Measurements from ENCODE around the gene ZNF853.
"Not testable (repeated sequence)": the region's sequence is repeated elsewhere in the genome, so short reads cannot be mapped to it uniquely, and the experiment has no call there.

The ZNF853 gene

DNA sequence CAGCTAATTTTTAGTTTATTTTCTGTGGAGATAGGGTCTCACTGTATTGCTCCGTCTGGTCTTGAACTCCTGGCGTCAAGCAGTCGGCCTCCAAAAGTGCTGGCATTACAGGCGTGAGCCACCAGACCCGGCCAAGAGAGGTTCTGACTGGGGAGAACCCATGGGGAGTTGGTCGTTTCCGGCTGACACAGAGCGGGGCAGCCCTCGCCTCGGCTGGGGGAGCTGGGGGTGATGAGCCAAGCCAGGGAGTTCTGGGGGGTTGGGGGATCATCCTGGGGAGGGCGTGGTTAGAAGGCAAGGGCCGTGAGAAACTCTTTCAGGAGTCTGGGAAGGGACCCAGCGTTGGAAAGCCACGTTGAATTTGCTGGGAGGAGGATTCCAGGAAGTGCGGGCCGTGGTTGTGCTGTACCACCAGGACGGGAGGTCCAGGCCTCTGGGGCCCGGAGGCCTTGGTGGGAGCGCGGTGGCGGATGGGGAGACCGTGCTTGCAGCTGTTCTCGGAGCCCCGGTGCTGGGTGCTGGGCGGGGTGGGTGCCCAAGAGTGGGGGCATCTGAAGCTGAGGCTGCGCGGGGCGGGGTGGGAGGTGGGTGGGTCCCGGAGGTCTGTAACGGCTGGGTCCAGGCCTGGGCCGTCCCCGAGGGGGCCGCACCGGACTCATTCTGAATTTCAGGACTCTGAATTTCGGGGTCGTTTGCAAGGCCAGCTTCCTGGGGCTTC, 8.4 kb upstream of the ZNF853 start:
- DNase-seq (ENCODE audit: low read depth in 2 of 2) = no peak

DNA sequence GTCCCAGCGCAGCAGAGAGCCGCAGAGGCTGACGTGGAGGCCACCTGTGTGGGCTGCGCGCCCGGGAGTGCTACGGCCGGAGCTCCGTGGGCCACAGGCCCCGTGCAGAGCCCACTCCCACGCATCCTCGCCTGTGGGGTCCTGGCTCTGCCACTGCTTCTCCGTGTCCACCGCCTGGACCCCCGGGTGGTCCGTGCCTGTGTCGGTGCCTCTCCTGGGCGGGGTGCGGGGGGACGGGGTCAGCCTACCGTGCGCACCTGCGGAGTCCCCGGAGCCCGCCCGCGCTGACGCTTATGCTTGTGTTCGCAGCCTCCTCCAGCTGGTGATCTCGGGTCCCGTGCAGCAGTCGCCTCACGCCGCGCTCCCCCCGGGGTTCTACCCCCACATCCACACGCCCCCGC, 7.8 kb upstream of the ZNF853 start:
- no peak for DNase-seq (ENCODE audit: low read depth in 2 of 2)

DNA sequence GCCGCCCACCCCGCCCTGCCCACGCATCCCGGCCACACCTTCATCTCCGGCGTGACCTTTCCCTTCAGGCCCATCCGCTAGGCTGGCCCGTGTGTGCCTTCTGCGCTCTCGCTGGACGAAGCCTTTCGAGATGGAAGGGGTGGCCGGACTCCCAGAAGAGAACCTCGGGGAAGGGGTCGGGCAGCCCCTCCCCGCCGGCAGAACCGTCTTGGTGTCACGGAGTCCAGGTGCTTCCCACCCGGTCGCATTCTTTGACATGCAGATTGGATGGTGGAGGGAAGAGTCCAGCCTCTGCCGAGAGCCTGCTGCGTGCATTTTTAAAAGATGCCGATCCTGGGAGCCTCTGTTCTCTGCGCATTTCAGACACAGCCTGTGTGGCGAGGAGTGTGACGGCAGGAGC, 7.3 kb upstream of the ZNF853 start:
- no peak for DNase-seq (ENCODE audit: low read depth in 2 of 2)

DNA sequence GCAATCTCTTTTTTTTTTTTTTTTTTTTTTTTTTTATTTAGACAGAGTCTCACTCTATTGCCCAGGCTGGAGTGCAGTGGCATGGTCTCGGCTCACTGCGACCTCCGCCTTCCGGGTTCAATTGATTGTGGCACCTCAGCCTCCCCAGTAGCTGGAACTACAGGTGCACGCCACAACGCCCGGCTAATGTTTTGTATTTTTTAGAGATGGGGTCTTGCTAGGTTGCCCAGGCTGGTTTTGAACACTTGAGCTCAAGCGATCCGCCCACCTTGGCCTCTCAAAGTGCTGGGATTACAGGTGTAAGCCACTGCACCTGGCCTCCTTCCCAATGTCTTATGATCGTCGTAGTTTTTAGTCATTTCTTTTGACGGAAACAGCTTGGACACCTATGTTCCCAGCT, 6.6 kb upstream of the ZNF853 start:
- DNase-seq (ENCODE audit: low read depth in 2 of 2) = no peak

DNA sequence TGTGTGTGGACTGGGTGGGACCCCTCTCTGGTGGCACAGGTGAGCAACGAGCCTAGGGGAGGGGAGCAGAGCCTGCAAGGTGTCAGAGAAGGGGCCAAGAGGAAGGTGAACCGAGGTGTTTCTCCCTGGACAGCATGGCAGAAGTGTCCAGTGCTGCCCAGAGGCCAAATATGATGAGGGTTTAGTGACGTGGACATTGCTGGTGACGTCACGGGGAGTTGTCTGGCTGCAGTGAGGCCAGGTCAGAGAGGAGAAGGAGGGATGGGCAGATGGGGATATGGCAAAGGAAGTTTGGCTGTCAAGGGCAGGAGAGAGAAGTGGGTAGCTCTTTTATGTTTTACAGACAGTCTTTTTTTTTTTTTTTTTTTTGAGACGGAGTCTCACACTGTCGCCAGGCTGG, 2.6 kb upstream of the ZNF853 start:
- DNase-seq (ENCODE audit: low read depth in 2 of 2) = no peak

DNA sequence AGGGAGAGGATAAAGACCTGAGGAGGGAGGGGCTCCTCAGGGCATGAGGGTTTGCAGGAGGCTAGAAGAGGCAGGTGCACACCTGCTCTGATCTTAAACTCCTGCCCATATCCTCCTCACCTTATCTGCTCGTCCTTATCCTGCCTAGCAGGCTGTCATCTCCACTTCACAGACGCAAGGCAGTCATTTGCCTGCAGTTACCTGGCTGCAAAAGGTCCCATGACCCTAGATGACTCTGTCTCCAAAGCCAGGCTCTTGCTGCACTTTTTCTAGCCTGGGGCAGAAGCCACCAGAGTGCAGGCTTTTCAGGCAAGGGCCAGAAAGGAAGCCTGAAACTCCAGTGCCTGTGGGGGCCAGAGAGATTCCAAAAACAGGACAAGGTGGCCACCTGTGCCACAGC, 1.7 kb upstream of the ZNF853 start:
- no peak for DNase-seq (ENCODE audit: low read depth in 2 of 2)

DNA sequence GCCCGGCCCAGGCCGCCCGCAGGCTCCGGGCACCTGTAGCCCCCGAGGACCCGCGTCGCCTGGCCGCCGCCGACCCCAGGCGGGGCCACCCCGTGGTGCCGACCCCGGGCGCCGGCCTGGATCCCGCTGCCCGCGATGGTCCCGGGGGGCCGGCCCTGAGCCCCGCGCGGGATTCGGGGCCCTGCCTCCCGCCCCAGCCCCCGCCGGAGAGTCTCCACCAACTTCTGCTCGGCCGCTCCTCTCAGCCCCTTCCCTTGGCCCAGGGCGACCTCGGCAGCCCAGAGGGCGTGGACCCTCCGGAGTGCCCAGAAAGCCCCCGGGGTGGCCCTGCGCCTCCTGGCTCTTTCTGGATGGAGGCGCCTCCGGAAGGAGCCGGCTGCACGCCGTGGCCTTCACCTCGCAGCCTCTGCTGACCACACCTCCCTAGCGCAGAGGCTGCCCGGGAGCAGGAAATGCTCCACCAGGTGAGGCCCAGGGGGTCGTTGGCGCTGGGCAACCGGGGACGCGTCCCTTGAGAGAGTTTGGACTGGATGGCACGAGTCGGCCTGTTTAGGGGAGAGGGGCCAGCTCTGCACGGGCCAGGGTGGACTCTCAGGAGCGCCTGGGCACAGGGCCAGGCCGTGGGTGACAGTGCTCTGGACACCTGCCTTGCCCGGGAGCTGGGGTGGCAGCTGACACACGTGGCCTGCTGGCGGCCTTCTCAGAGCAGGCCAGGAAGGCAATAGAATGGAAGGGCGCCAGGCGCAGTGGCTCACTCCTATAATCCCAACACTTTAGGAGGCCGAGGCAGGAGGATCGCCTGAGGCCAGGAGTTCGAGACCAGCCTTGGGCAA, 529 bp downstream of the ZNF853 start:
- DNase-seq (ENCODE audit: low read depth in 2 of 2) = no peak

DNA sequence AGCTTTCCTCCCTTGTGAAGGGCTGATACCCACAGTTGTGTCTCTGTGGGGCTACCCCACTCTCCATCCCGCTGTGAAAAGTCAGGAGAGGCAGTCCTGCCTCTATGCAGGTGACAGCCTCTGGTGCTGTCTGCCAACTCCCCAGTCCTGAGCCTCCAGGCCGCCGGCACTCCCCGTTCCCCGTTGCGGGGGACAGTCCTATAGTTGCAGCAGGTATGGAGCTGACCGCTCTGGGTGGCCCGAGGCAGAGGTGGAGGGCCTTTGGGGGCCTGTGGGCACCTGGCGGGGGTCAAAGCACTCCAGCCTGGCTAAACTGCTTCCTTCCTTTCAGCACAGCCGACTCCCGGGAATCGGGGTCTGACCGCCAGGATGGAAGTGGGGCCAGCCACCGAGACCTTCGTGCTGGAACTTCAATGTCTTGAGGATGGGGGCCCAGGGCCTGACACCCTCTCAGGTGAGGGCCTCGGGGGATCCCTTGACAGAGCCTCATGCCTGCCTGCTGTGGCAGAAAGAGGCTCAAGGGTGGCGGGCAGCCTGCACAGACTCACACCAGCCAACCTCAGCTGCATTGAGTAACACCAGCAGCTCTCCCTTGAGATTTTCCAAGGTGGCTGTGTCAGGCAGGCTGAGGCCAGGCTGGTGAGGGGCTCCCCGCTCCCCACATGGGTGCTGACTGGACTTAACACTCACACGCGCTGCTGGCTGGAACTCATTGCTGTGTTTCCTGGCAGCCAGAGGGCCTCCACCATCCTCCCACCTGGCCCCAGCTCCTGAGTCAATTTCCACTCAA, 1.6 kb downstream of the ZNF853 start:
- no peak for DNase-seq (ENCODE audit: low read depth in 2 of 2)

DNA sequence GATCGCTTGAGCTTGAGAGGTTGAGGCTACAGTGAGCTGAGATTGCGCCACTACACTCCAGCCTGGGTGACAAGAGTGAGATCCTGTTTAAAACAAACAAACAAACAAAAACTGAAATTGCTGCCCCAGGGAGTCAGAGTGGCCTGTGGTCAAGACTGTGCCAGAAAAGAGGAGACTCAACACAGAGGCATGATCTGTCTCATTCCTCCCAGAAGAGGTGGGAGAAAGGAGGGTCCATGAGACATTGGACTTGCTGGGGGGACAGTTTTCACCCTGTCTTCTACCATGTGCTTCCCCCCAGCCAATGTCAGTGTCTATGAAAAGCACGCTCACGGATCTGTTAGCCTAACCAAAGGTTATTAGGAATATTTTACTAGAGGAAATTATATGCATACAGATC, 3.2 kb downstream of the ZNF853 start:
- DNase-seq (ENCODE audit: low read depth in 2 of 2) = no peak

DNA sequence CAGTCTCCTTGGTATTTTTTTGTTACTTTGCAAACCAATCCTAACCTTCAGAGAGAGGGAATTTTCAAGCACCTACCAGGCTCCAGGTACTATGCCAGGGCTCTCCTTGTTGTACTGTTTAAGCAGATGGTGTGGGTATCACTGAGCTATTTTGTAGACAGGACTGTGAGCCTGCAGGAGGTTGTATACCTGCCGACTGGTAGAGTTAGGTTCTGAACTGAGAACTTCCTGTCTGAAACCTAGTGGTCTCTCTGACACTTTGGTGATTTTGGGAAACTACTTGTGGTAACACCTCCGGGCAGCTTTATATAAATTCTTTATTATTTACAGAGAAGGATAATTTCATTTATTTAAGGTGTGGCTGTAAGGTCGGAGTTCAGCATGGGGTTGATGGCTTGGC, 4.6 kb downstream of the ZNF853 start:
- DNase-seq (ENCODE audit: low read depth in 2 of 2) = no peak

DNA sequence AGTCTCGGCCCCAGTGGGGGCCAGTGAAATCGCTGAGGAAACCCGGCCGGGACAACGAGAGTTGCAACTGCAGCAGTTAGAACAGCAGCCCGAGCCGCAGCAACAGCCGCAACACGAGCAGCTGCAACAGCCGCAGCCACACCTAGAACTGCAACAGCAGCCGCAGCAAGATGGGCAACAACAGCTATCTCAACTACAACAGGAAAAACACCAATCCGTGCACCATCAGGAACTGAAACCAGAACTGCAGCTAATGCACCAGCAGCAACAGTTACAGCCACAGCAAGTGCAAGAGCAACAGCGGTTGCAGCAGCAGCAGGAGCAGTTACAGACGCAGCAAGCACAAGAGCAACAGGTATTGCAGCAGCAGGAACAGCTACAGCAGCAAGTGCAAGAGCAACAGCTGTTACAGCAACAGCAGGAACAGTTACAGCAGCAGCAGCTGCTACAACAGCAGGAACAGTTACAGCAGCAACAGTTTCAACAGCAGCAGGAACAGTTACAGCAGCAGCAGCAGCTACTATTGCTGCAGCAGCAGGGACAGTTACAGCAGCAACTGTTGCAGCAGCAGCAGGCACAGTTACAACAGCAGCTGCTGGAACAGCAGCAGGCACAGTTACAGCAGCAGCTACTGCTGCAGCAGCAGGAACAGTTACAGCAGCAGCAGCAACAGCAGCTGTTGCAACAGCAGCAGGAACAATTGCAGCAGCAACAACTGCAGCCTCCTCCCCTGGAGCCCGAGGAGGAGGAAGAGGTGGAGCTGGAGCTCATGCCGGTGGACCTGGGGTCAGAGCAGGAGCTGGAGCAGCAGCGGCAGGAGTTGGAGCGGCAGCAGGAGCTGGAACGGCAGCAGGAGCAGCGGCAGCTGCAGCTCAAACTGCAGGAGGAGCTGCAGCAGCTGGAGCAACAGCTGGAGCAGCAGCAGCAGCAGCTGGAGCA, 6.1 kb downstream of the ZNF853 start:
- no peak for DNase-seq (ENCODE audit: low read depth in 2 of 2)

DNA sequence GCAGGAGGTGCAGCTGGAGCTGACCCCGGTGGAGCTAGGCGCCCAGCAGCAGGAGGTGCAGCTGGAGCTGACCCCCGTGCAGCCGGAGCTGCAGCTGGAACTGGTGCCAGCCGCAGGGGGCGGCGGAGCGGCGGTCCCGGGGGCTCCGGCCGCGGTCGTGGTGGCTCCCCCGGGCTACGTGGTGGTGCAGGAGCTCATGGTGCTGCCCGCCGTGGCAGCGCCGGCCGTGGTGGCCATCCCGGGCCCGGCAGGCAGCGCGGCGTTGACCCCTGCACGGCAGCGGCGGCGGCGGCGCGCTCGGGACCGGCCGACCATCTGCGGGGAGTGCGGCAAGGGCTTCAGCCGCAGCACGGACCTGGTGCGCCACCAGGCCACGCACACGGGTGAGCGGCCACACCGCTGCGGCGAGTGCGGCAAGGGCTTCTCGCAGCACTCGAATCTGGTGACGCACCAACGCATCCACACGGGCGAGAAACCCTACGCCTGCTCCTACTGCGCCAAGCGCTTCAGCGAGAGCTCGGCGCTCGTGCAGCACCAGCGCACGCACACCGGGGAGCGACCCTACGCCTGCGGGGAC, 6.8 kb downstream of the ZNF853 start:
- DNase-seq (ENCODE audit: low read depth in 2 of 2) = no peak

DNA sequence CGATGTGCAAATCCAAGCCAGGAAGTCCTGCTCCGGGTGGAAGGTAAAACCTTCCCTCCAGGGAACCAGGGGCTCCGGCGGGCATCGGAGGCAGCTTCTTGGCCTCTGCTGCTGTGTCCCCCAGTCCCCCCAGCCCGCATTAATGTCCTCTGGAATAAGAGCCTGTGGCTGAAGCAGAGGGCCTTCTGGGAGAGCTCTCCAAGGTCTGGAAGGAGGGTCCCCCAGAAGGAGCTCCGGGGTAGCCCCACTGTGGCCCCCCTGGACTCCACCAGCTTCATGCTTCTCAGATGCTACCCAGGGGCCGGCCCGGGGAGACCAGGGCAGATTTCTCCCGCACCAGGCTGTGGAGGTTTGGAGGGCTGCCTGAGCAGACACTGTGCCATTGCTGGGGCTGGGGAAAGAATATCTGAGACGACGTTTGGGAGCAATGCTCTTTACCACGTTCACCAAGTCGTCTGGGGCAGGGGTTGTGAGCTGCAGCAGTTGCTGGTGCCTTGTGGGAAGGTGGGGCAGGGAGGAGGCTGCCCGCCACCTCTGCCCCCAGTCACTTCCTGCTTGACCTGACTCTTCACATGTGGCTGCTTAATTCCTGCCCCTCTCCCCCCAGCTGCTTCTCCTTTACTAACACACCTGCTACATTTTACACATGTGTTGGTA, 8.3 kb downstream of the ZNF853 start:
- no peak for DNase-seq (ENCODE audit: low read depth in 2 of 2)

DNA sequence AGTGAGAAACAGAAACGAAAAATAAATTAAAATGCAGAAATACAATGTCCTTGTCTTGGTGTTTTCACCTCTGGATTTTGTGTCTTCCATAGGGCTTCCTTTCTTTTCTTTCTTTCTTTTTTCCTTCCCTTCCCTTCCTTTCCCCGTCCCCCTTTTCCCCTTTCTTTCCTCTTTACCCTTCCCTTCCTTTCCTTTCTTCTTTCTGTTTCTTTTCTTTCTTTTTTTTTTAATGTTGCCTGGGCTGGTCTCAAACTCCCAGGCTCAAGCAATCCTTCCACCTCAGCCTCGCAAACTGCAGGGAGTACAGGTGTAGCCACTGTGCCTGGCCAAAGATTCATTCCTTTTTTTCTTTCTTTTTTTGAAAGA, 8.8 kb downstream of the ZNF853 start:
- no peak for DNase-seq (ENCODE audit: low read depth in 2 of 2)

DNA sequence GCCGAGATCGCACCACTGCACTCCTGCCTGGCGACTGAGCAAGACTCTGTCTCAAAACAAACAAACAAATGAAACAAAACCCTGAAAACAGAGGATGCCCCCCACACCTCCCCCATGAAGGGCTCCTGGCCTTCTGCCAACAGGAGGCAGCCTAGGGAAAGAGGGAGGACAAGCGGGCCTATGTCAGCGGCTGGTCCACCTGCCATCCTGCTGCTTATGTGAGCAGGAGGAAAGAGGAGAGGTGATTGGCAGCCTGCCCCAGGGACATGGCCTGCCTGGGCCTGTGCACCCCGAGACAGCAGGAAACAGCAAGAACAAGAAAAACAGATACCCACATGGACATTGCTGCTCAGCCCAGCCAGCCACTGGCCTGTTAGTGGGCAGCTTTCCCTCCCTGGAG, 12.6 kb downstream of the ZNF853 start:
- DNase-seq (ENCODE audit: low read depth in 2 of 2) = no peak

DNA sequence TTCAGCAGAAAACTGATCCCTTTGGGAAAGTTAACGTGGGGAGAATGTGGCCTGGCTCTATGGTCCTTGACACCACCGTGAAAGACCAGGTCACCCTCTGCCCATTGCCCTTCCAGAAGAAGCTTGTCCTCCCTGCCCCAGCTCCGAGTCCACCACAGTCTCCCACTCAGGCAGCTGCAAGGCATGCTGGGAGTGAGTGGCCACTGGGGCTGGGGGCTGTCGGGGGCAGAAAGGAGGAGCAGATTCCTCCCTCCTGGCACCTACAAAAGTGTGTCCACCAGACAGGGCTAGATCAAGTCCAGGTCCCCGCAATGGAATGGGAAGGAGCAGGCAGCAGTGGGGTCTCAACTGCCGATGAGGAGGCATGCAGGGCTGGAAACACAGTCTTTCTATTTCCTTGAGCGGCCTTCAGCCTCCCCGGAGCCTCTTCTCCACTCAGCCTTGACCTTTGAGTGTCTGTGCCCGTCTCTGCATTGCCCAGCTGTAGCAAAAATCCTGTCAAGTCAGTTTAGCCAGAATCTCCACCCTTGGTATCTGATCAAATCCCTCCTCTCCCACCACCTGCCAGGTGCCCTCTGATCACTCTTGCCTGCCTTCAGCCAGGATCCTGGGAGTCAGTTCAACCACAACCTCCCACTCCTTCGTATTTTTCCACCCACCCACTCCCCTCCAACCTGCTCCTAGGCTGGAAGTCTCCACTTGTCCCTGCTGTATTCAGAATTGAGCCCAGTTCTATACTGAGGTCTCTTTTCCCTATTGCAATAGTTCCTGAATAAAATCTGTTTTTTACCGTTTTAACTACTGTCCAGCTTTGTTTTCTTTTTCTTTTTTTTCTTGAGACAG, 14.8 kb downstream of the ZNF853 start:
- DNase-seq (ENCODE audit: low read depth in 2 of 2) = no peak

DNA sequence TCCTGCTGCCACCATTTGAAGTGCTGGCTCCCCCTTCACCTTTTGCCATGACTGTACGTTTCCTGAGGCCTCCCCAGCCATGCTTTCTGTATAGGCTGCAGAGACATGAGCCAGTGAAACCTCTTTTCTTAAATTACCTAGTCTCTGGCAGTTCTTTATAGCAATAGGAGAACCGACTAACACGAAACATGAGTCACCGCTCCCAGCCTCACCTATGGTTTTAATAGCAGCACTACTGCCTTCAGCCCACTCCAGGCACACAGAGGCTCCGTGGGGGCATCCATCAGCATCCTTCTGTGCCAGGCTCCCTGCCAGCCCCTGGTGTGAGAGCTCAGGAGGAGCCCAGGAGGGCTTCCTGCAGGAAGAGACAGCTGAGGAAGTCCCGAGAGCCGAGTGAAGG, 16.2 kb downstream of the ZNF853 start:
- DNase-seq (ENCODE audit: low read depth in 2 of 2) = no peak

DNA sequence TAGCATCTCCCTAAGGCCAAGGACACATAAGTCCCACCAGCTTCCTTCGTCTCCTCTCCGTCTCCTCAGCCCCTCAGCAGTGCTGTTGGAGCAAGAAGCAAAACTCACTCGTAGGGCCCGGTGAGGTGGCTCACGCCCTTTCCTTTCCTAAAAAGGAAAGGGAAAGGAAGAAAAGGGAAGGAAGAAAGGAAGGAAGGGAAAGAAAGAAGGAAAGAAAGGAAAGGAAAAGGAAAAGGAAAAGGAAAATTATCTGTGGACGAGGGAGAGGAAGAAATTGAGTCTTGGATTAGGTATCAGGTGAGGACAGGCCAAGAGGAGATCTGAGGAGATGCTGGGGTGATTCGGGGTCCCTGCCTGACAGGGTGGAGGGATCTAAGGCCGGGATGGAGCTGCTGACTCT, 18.6 kb downstream of the ZNF853 start:
- DNase-seq (ENCODE audit: low read depth in 2 of 2) = no peak

DNA sequence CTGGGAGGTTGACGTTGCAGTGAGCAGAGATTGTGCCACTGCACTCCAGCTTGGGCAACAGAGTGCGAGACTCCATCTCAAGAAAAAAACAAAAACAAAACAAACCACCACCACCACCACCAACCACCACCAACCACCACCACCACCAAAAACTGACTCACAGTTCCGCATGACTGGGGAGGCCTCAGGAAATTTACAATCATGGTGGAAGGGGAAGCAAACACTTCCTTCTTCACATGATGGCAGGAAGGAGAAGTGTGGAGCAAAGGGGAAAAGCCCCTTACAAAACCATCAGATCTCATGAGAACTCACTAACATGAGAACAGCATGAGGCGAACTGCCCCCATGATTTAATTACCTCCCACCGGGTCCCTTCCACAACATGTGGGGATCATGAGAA, 19.6 kb downstream of the ZNF853 start:
- DNase-seq (ENCODE audit: low read depth in 2 of 2) = not testable (repeated sequence)
